Esophagus squamous epithelium (tissue), 4 donors: ENCODE measurements around the gene MYLK2. TPM values are rescaled to one million over a fixed set of nuclear protein-coding genes. Genes with fewer than 3 reads are reported as not detected.

ENCODE experiments used
- small RNA-seq, 4 donors: library from RNA; depleted of rRNA; stranded (forward); fragments of <200 nt; gene quantifications; one replicate each; pipeline ENCODE3, GENCODE V24; 2016
- total RNA-seq, 4 donors: library from RNA; depleted of rRNA; stranded (reverse); fragments of >200 nt; gene quantifications; one replicate each; pipeline ENCODE4 v1.1.0, GENCODE V29; 2016

MYLK2 gene
- total RNA-seq, 4 donors from 2014 or later = 0.38 TPM; not detected in 3

Small RNA genes within 50 kb of the gene (small RNA-seq; reads per million reads assigned to genes)
- gene AL160175.1 = 0 reads per million in 4 donors

Other genes starting within 250 kb of the MYLK2 start
- 100 to 1,000 TPM; 422 to 839 (median 555) TPM for gene ID1, start 214.1 kb upstream of the MYLK2 start, total RNA-seq
- 1 to 10 TPM in 2 of 4 donors, under 1 TPM in 1, not detected in 1; 0.83 to 3.1 (median 2.6) TPM for gene COX4I2, start 181.4 kb upstream of the MYLK2 start, total RNA-seq
- gene BCL2L1, start 96.5 kb upstream of the MYLK2 start, total RNA-seq = 100 to 1,000 TPM in 1 of 4 donors, 10 to 100 TPM in 3; 65.4 to 105 (median 90.1) TPM
- 10 to 100 TPM; 11.4 to 47.1 (median 18.2) TPM for gene TPX2, start 80.1 kb upstream of the MYLK2 start, total RNA-seq
- gene FOXS1, start 26.2 kb downstream of the MYLK2 start, total RNA-seq = under 1 TPM in 2 of 4 donors, not detected in 2; 0.32 to 0.38 TPM
- under 1 TPM; 0.32 to 0.44 (median 0.38) TPM for gene DUSP15, start 51.2 kb downstream of the MYLK2 start, total RNA-seq
- gene TTLL9, start 51.3 kb downstream of the MYLK2 start, total RNA-seq = under 1 TPM in 2 of 4 donors, not detected in 2; 0.09 to 0.38 TPM
- gene PDRG1, start 132.7 kb downstream of the MYLK2 start, total RNA-seq = 10 to 100 TPM in 3 of 4 donors, 1 to 10 TPM in 1; 6.6 to 14.8 (median 11.1) TPM
- not detected for gene XKR7, start 148.8 kb downstream of the MYLK2 start, total RNA-seq
- gene CCM2L, start 191.1 kb downstream of the MYLK2 start, total RNA-seq = 1 to 10 TPM in 3 of 4 donors, under 1 TPM in 1; 0.80 to 4.8 (median 3.1) TPM
- gene HCK, start 232.9 kb downstream of the MYLK2 start, total RNA-seq = 10 to 100 TPM in 2 of 4 donors, 1 to 10 TPM in 2; 3.0 to 16.9 (median 6.7) TPM